ENCODE data around the gene RNF17.
"Not testable (repeated sequence)": the region's sequence is repeated elsewhere in the genome, so short reads cannot be mapped to it uniquely, and the experiment has no call there.

The RNF17 gene

DNA sequence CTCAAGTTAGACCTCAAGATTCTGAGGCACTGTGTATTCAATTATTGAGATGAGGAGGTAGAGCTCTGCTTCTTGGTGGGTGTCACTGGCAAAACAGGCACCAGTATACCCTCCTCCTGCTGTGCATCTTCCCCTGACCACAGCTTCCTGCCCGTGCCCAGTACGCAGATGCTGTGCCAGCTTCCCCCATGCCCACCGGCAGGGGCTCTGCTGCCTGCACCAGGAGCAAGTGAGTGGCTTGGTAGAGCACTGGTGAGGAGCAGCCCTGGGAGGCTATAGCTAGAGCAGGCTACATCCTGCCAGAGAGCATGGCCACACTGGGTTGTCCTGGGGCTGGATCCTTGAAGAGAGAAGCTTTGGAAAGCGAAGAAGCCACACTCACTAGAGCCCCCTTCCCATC, 21.0 kb upstream of the RNF17 start:
- no peak for DNase-seq (ENCODE audit: low read depth)

DNA sequence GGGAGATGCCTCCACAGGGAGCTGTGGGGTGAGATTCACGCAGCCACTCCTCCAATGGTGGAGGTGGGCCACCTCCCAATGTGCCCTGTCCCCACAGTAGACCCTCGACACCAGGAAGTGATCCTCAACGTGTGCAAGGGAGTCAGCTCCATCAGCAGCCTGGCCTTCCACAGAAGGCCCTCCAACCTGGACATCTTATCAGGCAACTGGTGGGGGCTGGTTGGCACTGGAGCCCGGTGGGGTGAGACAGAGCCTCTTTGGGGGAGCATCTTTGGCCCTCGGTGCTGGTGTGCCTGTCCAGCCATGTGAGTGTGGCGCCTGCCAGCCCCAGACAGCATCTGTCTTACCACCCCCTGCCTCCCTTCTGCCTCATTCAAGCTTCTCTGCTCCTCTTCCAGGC, 19.7 kb upstream of the RNF17 start:
- no peak for DNase-seq (ENCODE audit: low read depth)

DNA sequence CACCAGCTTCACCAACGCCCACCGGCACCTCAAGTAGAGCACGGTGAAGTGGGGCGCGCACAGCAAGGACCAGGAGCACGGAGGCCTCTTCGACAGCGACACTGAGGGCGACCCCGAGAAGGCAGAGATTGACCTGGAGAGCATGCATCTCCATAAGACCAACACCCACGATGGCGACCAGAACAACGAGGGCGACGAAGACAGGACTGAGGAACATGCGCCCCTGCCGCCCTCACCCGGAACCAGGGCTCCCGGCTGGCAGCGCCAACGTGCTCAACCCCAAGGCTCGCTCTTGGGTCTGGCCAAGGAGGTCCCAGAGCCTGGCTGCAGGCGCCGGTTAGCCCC, 18.5 kb upstream of the RNF17 start:
- DNase-seq (ENCODE audit: low read depth) = no peak

DNA sequence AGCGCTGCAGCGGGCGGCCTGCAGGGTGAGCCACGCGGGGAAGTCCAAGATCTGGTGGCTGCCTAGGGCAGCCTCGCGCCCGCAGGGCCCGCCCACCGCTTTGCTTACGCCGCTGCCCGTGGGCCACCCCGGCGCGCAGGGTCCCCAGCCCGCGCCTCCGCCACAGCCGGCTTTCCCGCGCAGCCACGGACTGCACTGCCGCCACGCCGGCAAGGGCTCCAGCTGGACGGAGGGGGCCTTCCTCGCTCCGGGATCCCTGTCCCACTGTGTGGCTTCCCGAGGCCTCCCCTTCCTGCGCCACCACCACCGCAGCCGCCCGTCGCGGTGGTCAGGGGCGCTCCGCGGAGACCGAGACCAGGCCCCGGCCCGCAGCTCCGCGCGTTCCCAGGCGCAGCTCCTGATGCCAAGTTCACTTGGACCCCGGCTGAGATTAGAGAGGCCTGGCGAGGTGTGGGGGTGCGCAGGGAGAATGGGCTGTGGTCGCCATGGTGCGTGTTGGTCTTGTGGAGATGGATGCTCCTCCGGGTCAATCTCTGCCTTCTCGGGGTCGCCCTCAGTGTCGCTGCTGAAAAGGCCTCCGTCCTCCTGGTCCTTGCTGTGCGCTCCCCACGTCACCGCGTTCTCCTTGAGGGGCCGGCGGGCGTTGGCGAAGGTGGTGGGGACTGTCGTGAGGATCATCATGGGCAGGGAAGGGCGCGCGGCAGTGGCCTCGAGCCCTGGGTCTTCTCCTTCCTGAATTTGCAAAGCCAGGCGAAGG, 17.9 kb upstream of the RNF17 start:
- no peak for DNase-seq (ENCODE audit: low read depth)

DNA sequence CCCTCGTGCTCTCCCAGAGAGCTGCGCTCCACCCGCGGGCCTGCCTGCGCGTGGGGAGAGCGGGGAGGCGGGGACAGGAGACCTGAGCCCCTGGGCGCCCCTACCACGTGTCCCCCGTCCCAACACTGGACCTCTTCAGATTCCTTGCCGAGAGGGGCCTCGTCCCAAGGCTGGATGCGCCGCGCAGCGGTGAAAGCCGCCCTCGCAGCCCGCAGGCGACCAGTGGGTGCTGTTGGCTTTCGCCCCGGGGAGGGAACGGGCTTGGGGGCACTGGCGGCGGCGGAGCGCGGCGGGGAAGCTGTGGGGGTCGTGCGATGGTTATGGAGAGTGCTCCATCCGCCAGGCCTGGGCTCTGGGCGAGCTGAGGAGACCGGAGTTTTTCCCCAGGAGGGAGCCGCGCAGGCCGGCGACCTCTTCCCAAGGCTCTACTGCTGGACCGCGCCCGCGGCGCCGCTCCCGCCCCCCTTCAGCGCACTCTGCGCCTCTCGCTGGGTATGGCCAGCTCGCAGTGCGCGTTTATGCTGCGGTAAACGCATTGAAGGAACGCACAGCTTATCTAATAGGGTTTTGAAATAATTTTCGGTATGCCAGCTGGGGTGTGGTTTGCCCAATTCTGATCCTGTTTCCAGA, 17.2 kb upstream of the RNF17 start:
- no peak for DNase-seq (ENCODE audit: low read depth)

DNA sequence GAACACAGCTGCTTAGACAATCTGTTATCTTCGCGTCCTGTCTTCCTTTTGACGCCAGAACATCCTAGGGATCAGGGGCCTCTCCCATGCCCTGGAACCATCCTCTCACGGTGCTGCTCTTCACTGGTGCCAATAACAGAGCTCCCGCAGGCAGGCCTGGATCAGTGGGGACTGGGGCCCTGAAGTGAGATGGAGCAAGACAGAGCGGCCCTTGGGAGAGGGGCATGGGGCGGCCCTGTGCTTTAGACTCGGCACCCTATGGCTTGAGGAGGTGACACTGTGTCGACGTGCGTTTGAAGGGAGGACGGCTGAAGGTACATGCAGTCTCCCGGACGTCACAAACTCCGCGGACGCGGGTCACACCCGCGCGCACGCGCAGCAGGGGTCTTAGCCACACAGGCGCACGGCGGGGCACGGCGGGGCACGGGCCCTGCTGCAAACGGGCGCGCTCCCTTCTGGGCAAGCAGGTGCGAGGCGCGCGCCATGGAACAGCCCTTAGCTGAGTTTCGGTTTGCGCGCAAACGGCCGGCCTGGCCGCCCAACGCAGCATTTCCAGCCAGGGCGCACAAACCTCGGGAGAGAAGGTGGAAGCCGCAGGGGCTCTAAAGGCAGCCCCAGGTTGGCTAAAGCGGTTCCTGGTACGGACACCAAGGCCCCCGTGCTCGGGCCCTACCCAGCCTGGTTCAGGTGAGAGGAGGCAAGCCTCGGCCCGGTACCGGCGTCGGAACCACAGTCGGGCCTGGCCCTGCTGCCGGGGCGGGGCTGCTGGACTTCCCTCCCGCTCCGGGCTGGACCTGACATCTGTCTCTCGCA, 16.5 kb upstream of the RNF17 start:
- DNase-seq (ENCODE audit: low read depth) = no peak

DNA sequence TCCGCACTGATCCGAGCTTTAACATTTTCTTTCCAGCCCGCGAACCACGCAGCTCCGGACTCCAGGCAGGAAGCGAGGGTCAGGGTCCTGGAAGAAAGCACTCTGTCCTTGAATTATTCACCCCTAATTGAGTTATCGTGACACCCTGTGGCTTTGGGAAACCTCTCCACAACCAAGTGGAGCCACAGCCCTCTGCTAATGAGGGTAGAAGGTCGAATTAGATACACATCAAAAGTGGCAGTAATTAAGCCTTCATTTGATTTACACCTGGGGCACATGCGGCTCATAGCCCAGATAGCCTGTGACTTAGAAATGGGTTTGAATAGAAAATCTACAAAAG, 15.9 kb upstream of the RNF17 start:
- no peak for DNase-seq (ENCODE audit: low read depth)

DNA sequence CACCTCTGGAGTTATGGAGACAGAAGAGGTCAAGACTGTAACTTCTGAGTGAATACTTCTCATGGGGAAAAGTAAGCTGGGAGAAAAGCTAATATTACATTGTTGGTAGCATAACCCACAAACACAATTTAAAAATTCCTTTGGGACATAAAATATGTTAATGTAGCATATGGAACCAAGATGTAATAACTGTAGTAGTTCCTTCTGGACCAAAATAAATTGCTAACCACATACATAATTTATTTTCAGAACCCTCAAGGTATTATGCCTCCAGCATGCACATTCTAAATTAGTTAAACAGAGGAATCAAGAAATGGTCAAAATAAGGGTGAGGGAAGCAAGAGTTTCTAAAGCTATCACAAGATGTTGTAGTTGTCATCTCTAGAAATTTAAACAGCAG, 4.8 kb upstream of the RNF17 start:
- DNase-seq (ENCODE audit: low read depth) = no peak

DNA sequence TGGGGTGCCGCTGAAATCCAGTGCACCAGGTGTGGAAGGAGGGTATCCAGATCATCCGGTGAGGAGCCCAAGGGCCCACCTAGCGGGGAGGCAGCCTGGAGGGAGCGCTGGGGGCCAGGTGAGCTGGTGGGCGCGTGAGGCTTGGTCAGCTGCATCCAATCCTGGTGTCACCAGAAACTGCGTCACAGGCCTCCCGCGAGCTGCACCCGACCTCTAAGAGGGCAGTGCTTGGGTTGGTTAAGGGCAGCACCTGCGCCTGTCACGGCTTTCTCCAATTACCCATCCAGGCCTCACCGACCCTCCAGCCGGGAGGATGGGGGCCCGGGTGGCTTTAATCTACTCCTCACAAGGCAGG, 284 bp downstream of the RNF17 start:
- no peak for DNase-seq (ENCODE audit: low read depth)

DNA sequence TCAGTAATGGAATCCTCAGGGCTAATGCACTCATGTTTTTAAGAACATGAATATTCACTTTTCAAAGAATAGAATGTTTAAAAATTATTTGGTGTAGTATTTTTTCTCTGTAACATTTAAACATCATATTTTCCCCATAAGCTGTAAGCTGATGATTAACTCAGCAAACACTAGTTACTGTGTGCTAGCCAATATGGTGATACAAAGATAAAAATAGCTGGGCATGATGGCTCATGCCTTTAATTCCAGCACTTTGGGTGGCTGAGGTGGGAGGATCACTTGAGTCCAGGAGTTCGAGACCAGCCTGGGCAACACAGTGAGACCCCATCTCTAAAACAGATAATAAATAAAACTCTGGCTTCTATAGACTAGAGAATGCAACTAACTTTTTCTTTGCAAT, 13.2 kb downstream of the RNF17 start:
- no peak for DNase-seq (ENCODE audit: low read depth)

DNA sequence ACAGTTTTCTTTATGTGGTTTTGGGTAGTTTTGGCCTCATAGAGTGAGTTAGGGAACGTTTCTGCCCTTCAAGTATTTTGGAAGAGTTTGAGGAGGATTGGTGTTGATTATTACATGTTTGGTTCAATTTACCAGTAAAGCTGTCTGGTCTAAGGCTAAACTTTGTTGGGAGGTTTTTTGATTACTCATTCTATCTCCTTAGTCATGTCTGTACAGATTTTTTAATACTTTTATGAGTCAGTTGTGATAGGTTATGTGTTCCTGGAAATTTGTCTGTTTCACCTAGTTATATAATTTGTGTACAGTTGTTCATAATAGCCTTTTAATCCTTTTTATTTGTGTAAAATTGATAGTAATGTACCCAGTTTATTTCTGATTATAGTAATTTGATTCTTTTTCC, 20.4 kb downstream of the RNF17 start:
- no peak for DNase-seq (ENCODE audit: low read depth)

DNA sequence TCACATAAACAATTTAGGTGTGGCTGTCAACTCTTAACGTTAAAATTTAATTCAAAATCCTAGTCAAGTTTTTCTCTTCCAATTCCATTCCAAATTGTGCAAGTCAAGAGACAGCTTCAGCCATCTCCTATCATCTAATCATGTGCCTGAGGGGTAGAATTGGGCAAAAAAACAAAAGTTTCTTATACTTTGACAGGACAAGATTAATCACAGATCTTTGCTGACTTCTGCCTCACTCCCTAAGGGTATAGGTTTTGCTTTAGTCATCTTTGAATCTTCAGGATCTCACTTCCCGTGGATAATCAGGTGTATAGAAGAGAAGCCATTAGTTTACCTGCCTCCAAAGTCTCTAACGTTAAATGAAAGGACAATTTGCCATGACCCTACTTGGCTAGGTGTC, 24.6 kb downstream of the RNF17 start:
- no peak for DNase-seq (ENCODE audit: low read depth)

DNA sequence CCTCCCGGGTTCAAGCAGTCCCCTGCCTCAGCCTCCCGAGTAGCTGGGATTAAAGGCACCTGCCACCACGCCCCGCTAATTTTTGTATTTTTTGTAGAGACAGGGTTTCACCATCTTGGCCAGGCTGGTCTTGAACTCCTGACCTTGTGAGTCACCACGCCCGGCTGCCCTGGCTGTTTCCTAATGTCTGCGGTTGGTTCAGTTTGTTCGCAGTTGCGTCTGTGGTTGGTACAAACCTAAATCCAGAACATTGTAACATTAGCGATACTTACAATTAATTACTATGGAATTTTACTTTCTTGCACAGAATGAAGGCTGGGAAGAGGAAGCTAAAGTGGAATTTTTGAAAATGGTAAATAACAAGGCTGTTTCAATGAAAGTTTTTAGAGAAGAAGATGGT, 38.1 kb downstream of the RNF17 start:
- no peak for DNase-seq (ENCODE audit: low read depth)

DNA sequence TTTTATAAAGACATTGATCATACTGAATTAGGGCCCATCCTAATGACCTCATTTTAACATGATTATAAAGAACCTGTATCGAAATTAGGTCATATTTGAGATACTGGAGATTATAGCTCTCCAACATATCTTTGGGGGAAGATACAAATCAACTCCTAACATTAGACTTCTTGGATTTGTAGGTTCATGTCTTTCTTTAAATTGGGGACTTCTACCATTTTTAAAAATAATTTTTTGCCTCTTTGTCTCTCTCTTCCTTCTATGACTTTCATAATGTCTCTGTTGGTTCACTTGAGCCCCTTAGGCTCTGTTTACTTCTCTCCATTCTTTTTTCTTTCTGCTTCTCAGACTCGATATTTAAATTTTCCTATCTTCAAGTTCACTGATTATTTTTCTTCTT, 57.2 kb downstream of the RNF17 start:
- no peak for DNase-seq (ENCODE audit: low read depth)

DNA sequence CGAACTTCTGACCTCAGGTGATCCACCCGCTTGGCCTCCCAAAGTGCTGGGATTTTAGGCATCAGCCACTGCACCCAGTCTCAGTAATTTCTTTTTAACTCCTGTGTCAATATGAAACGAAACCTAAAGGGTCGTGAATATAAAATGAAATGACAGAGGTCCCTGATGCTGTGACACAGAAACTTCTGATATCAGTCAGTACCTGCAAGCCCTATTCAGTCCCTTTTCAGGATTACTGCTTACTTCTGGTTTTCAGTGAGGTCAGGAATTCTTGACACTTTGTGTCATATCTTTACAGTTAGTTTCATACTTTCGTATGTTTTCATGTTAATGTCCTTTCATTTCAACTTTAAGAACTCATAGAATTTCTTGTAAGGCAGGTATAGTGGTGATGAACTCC, 58.7 kb downstream of the RNF17 start:
- DNase-seq (ENCODE audit: low read depth) = no peak

DNA sequence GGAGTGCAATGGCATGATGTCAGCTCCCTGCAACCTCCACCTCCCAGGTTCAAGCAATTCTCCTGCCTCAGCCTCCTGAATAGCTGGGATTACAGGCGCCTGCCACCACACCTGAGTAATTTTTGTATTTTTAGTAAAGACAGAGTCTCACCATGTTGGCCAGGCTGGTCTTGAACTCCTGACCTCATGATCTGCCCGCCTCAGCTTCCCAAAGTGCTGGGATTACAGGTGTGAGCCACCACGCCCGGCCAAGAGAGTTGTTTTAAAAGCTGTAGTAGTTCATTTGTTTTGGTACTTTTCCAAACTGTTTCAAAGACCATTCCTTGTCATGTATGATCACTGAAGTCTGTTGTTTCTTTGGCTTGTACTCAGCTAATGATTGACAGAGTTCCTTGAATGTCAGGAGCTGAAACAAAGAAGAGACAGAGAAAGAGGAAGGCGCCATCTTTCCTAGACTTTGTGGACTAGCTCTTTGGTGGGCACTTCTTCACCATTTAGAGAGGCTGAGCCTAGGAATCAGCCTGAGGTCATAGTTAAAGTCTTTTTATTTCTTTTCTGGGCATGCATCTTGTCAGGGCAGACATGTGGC, 59.2 kb downstream of the RNF17 start:
- not testable (repeated sequence) for DNase-seq (ENCODE audit: low read depth)

DNA sequence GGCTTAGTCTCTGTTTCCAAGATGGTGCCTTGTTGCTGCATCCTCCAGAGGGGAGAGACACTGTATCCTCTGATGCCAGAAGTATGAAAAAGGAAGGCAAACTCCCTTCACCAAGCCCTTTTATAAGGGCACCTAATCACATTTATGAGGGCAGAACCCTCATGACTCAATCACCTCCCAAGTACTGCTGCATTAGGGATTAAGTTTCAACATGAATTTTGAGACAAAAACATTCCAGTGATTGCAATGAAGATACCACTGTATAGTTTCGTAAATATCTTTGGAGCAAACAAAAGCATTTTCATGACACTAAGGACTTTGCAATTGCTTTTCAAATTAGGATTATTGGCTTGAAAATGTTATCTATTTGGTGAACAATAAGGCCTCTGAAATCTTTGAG, 63.8 kb downstream of the RNF17 start:
- no peak for DNase-seq (ENCODE audit: low read depth)

DNA sequence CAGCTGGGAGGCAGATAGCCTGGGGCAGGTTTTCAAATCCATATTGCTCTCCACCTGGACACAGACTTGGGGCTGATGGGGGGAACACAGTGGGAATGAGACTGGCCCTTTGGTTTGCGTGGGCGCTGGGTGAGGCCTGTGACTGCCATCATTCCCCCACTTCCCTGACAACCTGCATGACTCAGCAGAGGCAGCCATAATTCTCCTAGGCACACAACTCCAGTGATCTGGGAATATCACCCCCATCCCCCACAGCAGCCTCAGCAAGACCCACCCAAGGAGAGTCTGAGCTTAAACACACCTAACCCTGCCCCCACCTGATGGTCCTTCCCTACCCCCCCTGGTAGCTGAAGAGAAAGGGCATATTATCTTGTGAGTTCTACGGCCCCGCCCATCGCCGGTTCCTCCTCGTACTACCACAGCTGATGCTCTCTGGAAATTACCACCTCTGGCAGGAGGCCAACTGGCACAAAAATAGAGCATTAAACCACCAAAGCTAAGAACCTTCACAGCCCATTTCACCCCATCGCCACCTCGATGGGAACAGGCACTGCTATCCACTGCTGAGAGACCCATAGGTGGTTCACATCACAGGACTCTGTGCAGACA, 71.0 kb downstream of the RNF17 start:
- DNase-seq (ENCODE audit: low read depth) = no peak

DNA sequence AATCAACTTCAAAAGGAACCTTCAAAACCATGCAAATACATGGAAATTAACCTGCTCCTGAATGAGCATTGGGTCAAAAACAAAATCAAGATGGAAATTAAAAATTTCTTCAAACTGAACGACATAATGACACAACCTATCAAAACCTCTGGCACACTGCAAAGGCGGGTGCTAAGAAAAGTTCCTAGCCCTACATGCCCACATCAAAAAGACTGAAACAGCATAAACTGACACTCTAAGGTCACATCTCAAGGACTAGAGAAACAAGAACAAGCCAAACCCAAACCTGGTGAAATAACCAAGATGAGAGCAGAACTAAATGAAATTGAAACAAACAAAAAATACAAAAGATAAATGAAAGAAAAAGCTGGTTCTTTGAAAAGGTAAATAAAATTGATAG, 73.6 kb downstream of the RNF17 start:
- not testable (repeated sequence) for DNase-seq (ENCODE audit: low read depth)

DNA sequence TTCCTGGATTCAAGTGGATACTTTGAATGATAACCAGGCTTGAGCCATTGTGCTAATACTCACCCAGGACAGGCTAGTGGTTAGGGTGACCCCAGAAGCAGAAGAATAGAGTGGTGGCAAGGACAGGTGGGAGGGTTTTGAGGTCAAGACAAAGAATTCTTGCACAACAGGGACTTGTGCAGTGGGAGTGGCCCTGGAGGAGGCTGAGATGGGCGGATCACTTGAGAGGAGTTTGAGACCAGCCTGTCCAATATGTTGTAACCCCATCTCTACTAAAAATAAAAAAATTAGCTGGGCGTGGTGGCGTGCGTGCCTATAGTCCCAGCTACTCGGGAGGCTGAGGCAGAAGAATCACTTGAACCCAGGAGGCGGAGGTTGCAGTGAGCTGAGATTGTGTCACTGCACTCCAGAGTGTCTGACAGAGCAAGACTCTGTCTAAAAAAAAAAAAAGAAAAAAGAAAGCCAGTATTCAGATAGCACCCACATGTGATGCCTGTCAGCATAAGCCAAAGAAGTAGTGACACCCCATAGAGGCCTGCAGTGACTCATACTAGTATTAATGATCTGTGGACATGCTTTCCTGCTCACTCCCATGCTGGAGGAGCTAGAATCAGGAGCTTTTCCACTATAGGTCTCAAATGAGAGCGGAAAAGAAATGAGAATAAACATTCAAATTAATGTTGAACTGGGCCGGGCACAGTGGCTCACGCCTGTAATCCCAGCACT, 78.7 kb downstream of the RNF17 start:
- DNase-seq (ENCODE audit: low read depth) = no peak

DNA sequence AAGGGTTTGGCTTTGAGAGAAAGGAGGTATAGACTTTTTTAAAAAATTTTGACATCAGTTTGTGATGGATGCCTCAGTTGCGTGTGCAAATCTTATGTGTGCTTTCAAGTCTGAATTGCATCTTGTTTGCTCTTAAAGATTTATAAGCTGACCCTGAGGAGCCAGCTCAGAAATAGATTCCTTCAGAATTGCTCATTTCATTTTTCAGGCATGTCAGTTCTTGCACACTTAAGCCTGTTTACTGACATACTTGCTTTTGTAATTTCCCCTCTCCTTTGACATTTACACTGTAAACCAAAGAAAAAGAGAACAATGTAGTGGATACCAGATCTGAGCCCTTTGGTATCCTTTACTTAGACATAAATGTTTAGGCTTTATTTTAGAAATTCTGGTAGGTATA, 87.6 kb downstream of the RNF17 start:
- no peak for DNase-seq (ENCODE audit: low read depth)

DNA sequence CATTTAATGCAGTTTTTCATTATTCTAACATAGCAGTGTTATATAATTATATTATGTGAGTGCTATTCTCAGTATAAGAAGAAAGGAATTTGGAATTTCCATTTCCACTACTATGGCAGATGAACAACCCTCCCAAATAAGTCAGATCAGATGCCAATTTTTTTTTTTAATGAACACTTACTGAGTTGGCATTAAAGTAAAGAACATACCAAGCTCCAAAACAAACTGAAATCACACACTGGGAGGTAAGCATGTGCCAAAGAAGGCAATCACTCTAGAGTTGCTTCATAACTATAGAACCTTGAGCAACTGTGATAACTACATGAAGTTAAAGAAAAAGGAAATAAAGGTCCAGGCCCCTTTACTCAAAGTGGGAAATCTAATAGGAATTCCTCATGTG, 90.3 kb downstream of the RNF17 start:
- DNase-seq (ENCODE audit: low read depth) = no peak

Data from GM04504 (cell line).